Measurements from ENCODE around the gene SRC. TPM values are rescaled to one million over a fixed set of nuclear protein-coding genes. Genes with fewer than 3 reads are reported as not detected.

SRC gene
- total and polyA plus RNA-seq, 2 donors (not counting 3 experiments of a cell fraction or from before 2014, with no cell fraction given) = 22.6 to 29.4 TPM

DNA sequence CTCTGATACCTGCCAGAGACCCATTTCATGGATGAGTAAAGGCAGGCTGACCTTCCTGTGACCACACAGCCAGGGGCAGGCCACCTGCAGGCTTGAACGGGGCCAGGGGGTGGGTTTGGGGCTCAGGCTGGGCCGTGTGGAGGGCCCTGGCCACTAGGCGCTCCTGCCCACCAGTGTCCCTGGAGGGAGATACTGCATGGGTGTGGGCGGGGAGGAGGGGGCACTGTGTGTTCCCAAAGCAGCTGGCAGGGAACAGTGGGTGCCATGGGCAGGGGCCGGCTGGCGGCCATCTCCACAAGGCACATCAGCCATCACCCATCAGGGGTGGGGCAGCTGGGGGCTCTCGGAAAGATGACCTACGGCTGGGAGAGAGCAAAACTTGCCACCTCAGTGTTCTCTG is 15.4 kb downstream of the SRC start:
- CTCF ChIA-PET = interaction anchor here (1.3 kb wide), 1 partner anchor 13 kb away, joined by 3 read pairs; no protein-coding TSS in a partner anchor
- Histone ChIP-seq H3K4me2 (ENCODE audit: insufficient read depth, low read length) (no peak overlapping the region), H3K79me2 (ENCODE audit: control insufficient read depth, insufficient read depth, low read length) (peaks cover 56% of the 10 kb centered on the region), H3K36me3 (ENCODE audit: control insufficient read depth in 2 of 2, extremely low read depth in 1 of 2, insufficient read depth in 2 of 2, low read length in 2 of 2) (peaks cover 3 to 8% of the 10 kb centered on the region in 2 experiments), H3K9me1 (replicated peaks; ENCODE audit: control insufficient read depth, extremely low read depth, insufficient read depth, low read length) (no peaks in the 10 kb centered on the region), H3K9ac (replicated peaks; ENCODE audit: extremely low read depth, insufficient read depth, low read length) (no peak overlapping the region), H4K20me1 (replicated peaks; ENCODE audit: control insufficient read depth, extremely low read depth, insufficient read depth, low read length) (no peaks in the 10 kb centered on the region), H3K4me3 (replicated peaks in 1 of 3; ENCODE audit: insufficient read depth in 1 of 3, low read depth in 1 of 3, low read length in 3 of 3) (no peak overlapping the region), H3K9me3 (replicated peaks; ENCODE audit: control insufficient read depth, insufficient read depth, low read length) (no peaks in the 10 kb centered on the region), H3K27me3 (ENCODE audit: control insufficient read depth in 2 of 2, insufficient read depth in 2 of 2, low read length in 2 of 2) (no peaks in the 10 kb centered on the region), H3K27ac (ENCODE audit: insufficient read depth, low read depth, low read length) (no peak overlapping the region), H3K4me1 (ENCODE audit: control insufficient read depth, extremely low read depth, insufficient read depth, low read length) (no peaks in the 10 kb centered on the region), H2AFZ (ENCODE audit: low read depth, low read length) (no peak overlapping the region)
- dilution Hi-C loops (cut with MboI; ENCODE audit: extremely low pct_ligation_motif_present, low sequenced_read_pairs) (no loop called here), intact Hi-C loops (cut with micrococcal nuclease) (no loop called here)
- TF ChIP-seq GATA2 (IDR thresholded peaks at IDR 0.05; ENCODE audit: insufficient read depth, insufficient read length, low read depth, low read length) = no peak
- TF ChIP-seq FOS (IDR thresholded peaks at IDR 0.05; ENCODE audit: borderline replicate concordance, insufficient read depth, low read length) = no peak
- TF ChIP-seq JUN (IDR thresholded peaks at IDR 0.05; ENCODE audit: borderline replicate concordance, insufficient read depth, insufficient read length, low read depth) = no peak
- TF ChIP-seq MYC (IDR thresholded peaks at IDR 0.05; ENCODE audit: low read depth, low read length) = no peak
- TF ChIP-seq, protein P1, sequence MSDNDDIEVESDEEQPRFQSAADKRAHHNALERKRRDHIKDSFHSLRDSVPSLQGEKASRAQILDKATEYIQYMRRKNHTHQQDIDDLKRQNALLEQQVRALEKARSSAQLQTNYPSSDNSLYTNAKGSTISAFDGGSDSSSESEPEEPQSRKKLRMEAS (IDR thresholded peaks at IDR 0.05; ENCODE audit: insufficient read depth, insufficient read length) = no peak
- no peak for TF ChIP-seq POLR2A (IDR thresholded peaks at IDR 0.05; ENCODE audit: low read depth, low read length)
- no peak for TF ChIP-seq POLR2AphosphoS5 (IDR thresholded peaks at IDR 0.05; ENCODE audit: insufficient read depth, low read depth, low read length)
- TF ChIP-seq EZH2 (IDR thresholded peaks at IDR 0.05; ENCODE audit: borderline replicate concordance, low read depth, low read length, severe bottlenecking) = no peak
- TF ChIP-seq, protein P2, sequence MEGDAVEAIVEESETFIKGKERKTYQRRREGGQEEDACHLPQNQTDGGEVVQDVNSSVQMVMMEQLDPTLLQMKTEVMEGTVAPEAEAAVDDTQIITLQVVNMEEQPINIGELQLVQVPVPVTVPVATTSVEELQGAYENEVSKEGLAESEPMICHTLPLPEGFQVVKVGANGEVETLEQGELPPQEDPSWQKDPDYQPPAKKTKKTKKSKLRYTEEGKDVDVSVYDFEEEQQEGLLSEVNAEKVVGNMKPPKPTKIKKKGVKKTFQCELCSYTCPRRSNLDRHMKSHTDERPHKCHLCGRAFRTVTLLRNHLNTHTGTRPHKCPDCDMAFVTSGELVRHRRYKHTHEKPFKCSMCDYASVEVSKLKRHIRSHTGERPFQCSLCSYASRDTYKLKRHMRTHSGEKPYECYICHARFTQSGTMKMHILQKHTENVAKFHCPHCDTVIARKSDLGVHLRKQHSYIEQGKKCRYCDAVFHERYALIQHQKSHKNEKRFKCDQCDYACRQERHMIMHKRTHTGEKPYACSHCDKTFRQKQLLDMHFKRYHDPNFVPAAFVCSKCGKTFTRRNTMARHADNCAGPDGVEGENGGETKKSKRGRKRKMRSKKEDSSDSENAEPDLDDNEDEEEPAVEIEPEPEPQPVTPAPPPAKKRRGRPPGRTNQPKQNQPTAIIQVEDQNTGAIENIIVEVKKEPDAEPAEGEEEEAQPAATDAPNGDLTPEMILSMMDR (IDR thresholded peaks at IDR 0.05; ENCODE audit: extremely low read depth in 1 of 2, insufficient read depth in 1 of 2, low read depth in 1 of 2, low read length in 2 of 2) = no peak
- POLR2A ChIA-PET = no interaction called here
- FAIRE-seq (no peak), DNase-seq (ENCODE audit: low read depth, low spot score) (no peak)
- no TSS peak for BruUV-seq (replicated peaks)

Measured in endothelial cell of umbilical vein (primary cell).